ENCODE results near the gene NTMT1.

Gene NTMT1

GRCh38 chr9:129610473-129611306 lies 15.3 kb upstream of the NTMT1 start:
- no peaks in the 10 kb centered on the region for H3K27me3 ChIP-seq (ENCODE audit: control insufficient read depth, insufficient read depth, low read length)
- H3K9ac ChIP-seq = no peak overlapping the region
- H3K36me3 ChIP-seq (ENCODE audit: control insufficient read depth, insufficient read depth, low read length) = no peaks in the 10 kb centered on the region
- no peak overlapping the region for H3K27ac ChIP-seq
- no peaks in the 10 kb centered on the region for H3K9me3 ChIP-seq (ENCODE audit: control insufficient read depth, low read length)
- H3K4me2 ChIP-seq (ENCODE audit: low read length) = peak overlapping the region; percentile 97
- H2AFZ ChIP-seq = peak overlapping the region; percentile 76
- H3K4me3 ChIP-seq (ENCODE audit: low read depth, low read length) = peak overlapping the region; percentile 77
- no peaks in the 10 kb centered on the region for H3K79me2 ChIP-seq
- peaks cover 6% of the 10 kb centered on the region for H3K4me1 ChIP-seq
- peak; percentile 78 for TF ChIP-seq CTCF (IDR thresholded peaks at IDR 0.05)

GRCh38 chr9:129611307-129611800 lies 14.6 kb upstream of the NTMT1 start:
- H3K4me2 ChIP-seq (ENCODE audit: low read length) = peak overlapping the region; percentile 97
- H3K79me2 ChIP-seq = no peaks in the 10 kb centered on the region
- peak overlapping the region; percentile 76 for H2AFZ ChIP-seq
- no peaks in the 10 kb centered on the region for H3K36me3 ChIP-seq (ENCODE audit: control insufficient read depth, insufficient read depth, low read length)
- H3K27me3 ChIP-seq (ENCODE audit: control insufficient read depth, insufficient read depth, low read length) = no peaks in the 10 kb centered on the region
- H3K9ac ChIP-seq = no peak overlapping the region
- H3K4me1 ChIP-seq = peaks cover 6% of the 10 kb centered on the region
- no peak overlapping the region for H3K27ac ChIP-seq
- peak overlapping the region; percentile 57 for H3K4me3 ChIP-seq (ENCODE audit: low read depth, low read length)
- H3K9me3 ChIP-seq (ENCODE audit: control insufficient read depth, low read length) = no peaks in the 10 kb centered on the region
- TF ChIP-seq CTCF (IDR thresholded peaks at IDR 0.05) = peak; percentile 26

- no peak overlapping the region for H3K9ac ChIP-seq
- no peak overlapping the region for H3K4me2 ChIP-seq (ENCODE audit: low read length)
- no peaks in the 10 kb centered on the region for H3K36me3 ChIP-seq (ENCODE audit: control insufficient read depth, insufficient read depth, low read length)
- H3K27me3 ChIP-seq (ENCODE audit: control insufficient read depth, insufficient read depth, low read length) = no peaks in the 10 kb centered on the region
- no peak overlapping the region for H3K4me3 ChIP-seq (ENCODE audit: low read depth, low read length)
- H3K79me2 ChIP-seq = no peaks in the 10 kb centered on the region
- H3K9me3 ChIP-seq (ENCODE audit: control insufficient read depth, low read length) = no peaks in the 10 kb centered on the region
- H2AFZ ChIP-seq = no peak overlapping the region
- H3K27ac ChIP-seq = no peak overlapping the region
- no peak for TF ChIP-seq CTCF (IDR thresholded peaks at IDR 0.05)
- H3K4me1 ChIP-seq = peaks cover 6% of the 10 kb centered on the region
These were observed 13.8 kb upstream of the NTMT1 start for GRCh38 chr9:129612123-129612522.

- H3K9me3 ChIP-seq (ENCODE audit: control insufficient read depth, low read length) = no peaks in the 10 kb centered on the region
- H3K9ac ChIP-seq = no peak overlapping the region
- no peak overlapping the region for H3K4me2 ChIP-seq (ENCODE audit: low read length)
- peaks cover 6% of the 10 kb centered on the region for H3K4me1 ChIP-seq
- no peak overlapping the region for H3K27ac ChIP-seq
- TF ChIP-seq CTCF (IDR thresholded peaks at IDR 0.05) = no peak
- H3K27me3 ChIP-seq (ENCODE audit: control insufficient read depth, insufficient read depth, low read length) = no peaks in the 10 kb centered on the region
- H3K79me2 ChIP-seq = no peaks in the 10 kb centered on the region
- H2AFZ ChIP-seq = no peak overlapping the region
- no peak overlapping the region for H3K4me3 ChIP-seq (ENCODE audit: low read depth, low read length)
- no peaks in the 10 kb centered on the region for H3K36me3 ChIP-seq (ENCODE audit: control insufficient read depth, insufficient read depth, low read length)
These were observed 13.0 kb upstream of the NTMT1 start for GRCh38 chr9:129612815-129613519.
